GM12892 (cell line): ENCODE measurements around the gene WDR6.

Experiments
- POLR2A ChIP-seq: IDR thresholded peaks from 2 replicates; pipeline ENCODE4 v1.6.1; 2011; ENCODE audit warnings: low read depth, low read length, control low read depth
- POLR2AphosphoS5 ChIP-seq: IDR thresholded peaks from 2 replicates; pipeline ENCODE4 v1.6.1; 2011; ENCODE audit warnings: low read depth, low read length, control low read depth

- TF ChIP-seq POLR2AphosphoS5 (no peak), POLR2A (no peak)
These were observed 1.2 kb upstream of the WDR6 start for GRCh38 chr3:49005998-49006397.
